ENCODE results near the gene ENPEP. TPM values are rescaled to one million over a fixed set of nuclear protein-coding genes. Genes with fewer than 3 reads are reported as not detected.

Gene ENPEP
- total RNA-seq, 2 experiments from 2014 or later, result not detected

DNA sequence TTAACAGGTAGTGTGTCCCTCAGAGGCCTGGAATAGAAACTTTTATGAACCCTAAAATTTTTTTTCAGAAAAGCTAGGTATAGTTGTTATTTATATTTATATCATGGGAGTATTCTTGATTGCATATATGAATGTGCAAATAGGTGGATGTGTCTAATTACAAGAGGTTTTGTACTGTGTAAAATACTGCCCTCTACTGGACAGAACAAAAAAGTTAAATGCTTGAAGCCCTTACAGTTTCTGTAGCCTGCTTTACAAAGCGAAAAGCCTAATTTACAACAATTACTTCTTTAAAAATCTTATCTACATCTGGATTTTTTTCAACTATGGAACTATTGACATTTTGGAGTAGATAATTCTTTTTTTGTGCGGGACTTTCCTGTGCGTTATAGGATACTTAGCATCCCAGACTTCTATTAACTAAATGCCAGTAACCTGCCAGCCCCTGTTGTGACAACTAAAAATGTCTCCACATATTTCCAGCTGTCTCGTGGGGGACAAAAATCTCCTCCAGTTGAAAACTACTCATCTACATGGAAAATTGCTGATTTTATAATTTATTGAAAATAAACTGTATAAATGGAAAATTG, 35.1 kb downstream of the ENPEP start:
- intact Hi-C loops (cut with micrococcal nuclease), result loop anchor here (1.0 to 10.0 kb wide), 5 partner anchors 196 to 1088 kb away; partner anchors contain the start of gene GAR1

DNA sequence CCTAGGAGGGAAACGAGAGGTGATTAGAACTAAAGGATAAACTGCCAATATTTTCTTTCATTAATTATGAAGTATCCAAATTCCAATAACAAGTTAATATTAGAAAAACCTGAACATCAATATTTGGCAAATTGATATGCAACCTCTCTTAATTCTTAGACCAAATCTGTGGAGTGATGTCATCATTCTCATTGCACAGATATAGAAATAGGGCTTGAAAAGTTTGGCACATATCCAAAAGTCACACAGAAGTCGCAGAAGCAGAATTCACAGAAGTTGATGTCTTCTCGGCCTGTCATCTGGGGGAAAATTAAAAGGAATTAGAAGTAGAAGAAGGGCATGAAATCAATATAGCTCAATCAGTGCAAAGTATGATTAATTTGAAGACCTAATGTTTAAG, 36.9 kb downstream of the ENPEP start:
- peaks cover 9% of the 10 kb centered on the region for H3K4me1 Mint-ChIP-seq (ENCODE audit: low read depth)
- no peaks in the 10 kb centered on the region for H3K36me3 Mint-ChIP-seq (ENCODE audit: low read depth)
- intact Hi-C loops (cut with micrococcal nuclease), result loop anchor here (10.0 kb wide), 1 partner anchor 698 kb away; the partner anchor contains the start of gene GAR1
- no peaks in the 10 kb centered on the region for H3K27me3 Mint-ChIP-seq (ENCODE audit: low read depth)
- no peak overlapping the region for H3K4me3 Mint-ChIP-seq
- CTCF ChIA-PET, result interaction anchor here (0.8 to 16.8 kb wide), 5 partner anchors 9 to 509 kb away, joined by 3 to 371 read pairs (median 5); no protein-coding TSS in a partner anchor
- H3K9me3 Mint-ChIP-seq, result no peaks in the 10 kb centered on the region
- DNase-seq, result no peak
- no peak overlapping the region for H3K27ac Mint-ChIP-seq

More for the DNA sequence above, 35.1 kb downstream of the ENPEP start:
- no peak for DNase-seq
- no peak overlapping the region for H3K4me3 Mint-ChIP-seq
- no peak overlapping the region for H3K27ac Mint-ChIP-seq
- no peaks in the 10 kb centered on the region for H3K27me3 Mint-ChIP-seq (ENCODE audit: low read depth)
- CTCF ChIA-PET, result interaction anchor here (0.6 to 16.8 kb wide), 20 partner anchors 8 to 1751 kb away, joined by 3 to 371 read pairs (median 3); partner anchors contain the start of gene ENPEP
- H3K36me3 Mint-ChIP-seq (ENCODE audit: low read depth), result no peaks in the 10 kb centered on the region
- H3K9me3 Mint-ChIP-seq, result no peaks in the 10 kb centered on the region
- peaks cover 9% of the 10 kb centered on the region for H3K4me1 Mint-ChIP-seq (ENCODE audit: low read depth)

DNA sequence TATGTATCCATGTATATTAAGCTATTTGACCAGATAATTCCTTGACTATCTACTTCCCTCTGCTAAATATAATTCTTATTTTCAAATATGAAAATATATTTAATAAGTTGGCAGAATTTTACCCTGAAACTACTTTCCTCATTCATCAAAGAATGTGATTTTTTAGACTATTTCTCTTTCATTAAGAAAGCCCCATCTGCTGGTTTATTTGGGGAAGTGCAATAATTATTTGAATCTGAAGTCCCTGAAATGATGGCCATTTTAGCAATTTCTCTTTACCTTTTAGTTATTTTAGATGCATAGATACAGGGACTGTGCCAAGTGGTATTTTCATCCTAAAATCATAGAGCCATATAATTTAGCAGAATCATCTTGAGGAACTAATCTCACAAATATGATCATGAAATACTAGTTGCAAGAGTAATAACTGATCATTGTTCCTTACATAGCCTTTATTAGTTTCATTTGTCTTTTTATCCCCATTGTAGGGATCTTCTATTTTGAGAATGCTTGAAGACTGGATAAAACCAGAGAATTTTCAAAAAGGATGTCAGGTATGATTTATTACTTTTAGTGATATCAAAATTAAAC, 39.0 kb downstream of the ENPEP start:
- Mint-ChIP-seq H3K36me3 (ENCODE audit: low read depth) (no peaks in the 10 kb centered on the region), H3K4me3 (no peak overlapping the region), H3K4me1 (ENCODE audit: low read depth) (peaks cover 9% of the 10 kb centered on the region), H3K9me3 (no peaks in the 10 kb centered on the region), H3K27ac (no peak overlapping the region), H3K27me3 (ENCODE audit: low read depth) (no peaks in the 10 kb centered on the region)
- DNase-seq, result no peak
- intact Hi-C loops (cut with micrococcal nuclease), result loop anchor here (1.0 to 10.0 kb wide), 5 partner anchors 200 to 700 kb away; partner anchors contain the start of genes ELOVL6 and GAR1
- CTCF ChIA-PET, result interaction anchor here (0.7 to 16.8 kb wide), 6 partner anchors 204 to 522 kb away, joined by 3 to 371 read pairs (median 6); partner anchors contain the start of gene ELOVL6

DNA sequence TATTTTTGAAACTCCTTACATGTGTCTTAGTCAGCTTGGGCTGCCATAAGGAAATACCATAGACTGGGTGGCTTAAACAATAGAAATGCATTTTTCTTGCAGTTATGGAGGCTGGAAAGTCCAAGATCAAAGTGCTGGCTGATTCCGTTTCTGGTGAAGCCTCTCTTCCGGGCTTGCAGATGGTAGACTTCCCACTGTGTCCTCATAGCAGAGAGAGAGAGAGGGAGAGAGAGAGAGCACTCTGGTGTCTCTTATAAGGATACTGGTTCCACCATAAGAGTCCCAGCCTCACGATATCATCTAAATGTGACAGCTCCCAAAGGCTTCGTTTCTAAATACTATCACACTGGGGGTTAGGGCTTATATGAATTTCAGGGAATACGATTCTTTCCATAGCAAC, 39.7 kb downstream of the ENPEP start:
- H3K36me3 Mint-ChIP-seq (ENCODE audit: low read depth), result no peaks in the 10 kb centered on the region
- intact Hi-C loops (cut with micrococcal nuclease), result loop anchor here (1.0 to 10.0 kb wide), 8 partner anchors 200 to 701 kb away; partner anchors contain the start of genes ELOVL6 and GAR1
- DNase-seq, result peak; percentile 4
- no peak overlapping the region for H3K27ac Mint-ChIP-seq
- CTCF ChIA-PET, result interaction anchor here (0.6 to 16.8 kb wide), 9 partner anchors 13 to 683 kb away, joined by 3 to 371 read pairs (median 4); no protein-coding TSS in a partner anchor
- no peaks in the 10 kb centered on the region for H3K9me3 Mint-ChIP-seq
- H3K27me3 Mint-ChIP-seq (ENCODE audit: low read depth), result no peaks in the 10 kb centered on the region
- H3K4me1 Mint-ChIP-seq (ENCODE audit: low read depth), result peaks cover 9% of the 10 kb centered on the region
- peak overlapping the region; percentile 79 for H3K4me3 Mint-ChIP-seq

DNA sequence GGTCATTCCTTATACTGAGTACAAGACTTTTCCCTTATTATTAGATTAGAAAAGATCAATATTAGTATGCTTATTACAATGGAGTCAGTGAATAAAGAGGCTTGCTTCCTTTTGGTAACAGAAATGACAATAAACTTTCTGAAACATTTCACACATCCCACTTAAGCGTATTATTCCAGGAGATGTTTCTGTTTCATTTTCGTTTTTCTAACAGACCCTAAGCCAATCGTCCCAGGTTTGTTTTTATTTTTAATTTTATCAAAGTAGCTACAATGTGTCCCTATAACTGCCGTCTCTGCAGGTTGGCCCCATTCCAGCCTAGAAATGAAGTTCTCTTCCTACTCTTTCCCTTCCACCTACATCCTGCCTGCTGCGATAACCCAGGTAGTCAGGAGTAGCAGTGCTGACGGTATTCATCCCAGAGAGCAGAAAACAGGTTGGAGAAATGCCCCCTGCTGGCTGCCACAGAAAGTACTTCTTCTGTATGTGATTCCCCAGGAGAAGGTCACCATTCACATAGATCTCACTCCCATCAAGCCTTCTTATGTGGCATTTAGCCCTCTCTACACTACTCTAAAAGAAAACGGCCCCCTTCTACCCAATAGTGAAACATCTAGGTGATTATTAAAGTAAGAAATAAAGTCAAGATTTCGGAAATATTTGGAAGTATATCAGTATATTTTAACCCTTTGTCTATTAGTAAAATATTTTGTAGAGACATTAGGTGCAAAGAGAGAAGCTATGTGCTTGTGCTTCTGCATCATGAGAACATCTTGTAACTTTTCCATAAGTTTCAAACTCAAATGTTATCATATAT, 40.4 kb downstream of the ENPEP start:
- intact Hi-C loops (cut with micrococcal nuclease), result loop anchor here (1.0 to 10.0 kb wide), 5 partner anchors 221 to 702 kb away; partner anchors contain the start of genes ELOVL6 and GAR1
- Mint-ChIP-seq H3K36me3 (ENCODE audit: low read depth) (no peaks in the 10 kb centered on the region), H3K4me1 (ENCODE audit: low read depth) (peaks cover 9% of the 10 kb centered on the region), H3K27me3 (ENCODE audit: low read depth) (no peaks in the 10 kb centered on the region), H3K27ac (no peak overlapping the region), H3K4me3 (peak overlapping the region; percentile 79), H3K9me3 (no peaks in the 10 kb centered on the region)
- peak; percentile 76 for DNase-seq
- CTCF ChIA-PET, result interaction anchor here (0.5 to 16.8 kb wide), 18 partner anchors 8 to 783 kb away, joined by 3 to 371 read pairs (median 4); no protein-coding TSS in a partner anchor

DNA sequence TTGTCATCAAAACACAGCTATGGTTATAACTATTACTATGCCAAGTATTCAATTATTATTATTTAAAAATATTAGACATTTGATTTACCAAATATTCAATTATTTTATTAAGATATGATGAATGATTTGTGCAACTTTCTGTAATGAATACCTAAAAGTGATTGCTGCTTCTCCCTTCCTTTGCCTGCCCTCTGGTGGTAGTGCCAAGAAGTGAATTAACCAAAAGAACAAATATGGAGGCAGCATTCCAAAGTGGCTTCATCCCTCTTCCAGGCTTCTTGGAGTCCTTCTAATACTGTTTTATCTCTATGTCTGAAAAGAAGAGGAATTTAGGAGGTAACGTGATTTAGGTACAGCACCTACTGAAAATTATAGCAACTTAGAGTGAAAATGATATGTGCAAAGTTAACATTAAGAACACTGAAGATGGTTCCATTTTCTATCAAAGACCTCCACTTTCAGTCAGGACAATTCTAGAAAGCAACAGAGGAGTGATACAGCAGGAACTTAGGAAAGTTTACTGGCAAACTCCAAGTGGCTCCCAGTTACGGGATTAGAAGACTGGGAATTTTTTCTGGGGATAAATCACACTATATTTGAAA, 43.0 kb downstream of the ENPEP start:
- Mint-ChIP-seq H3K9me3 (no peaks in the 10 kb centered on the region), H3K27me3 (ENCODE audit: low read depth) (peaks cover 5% of the 10 kb centered on the region), H3K4me1 (ENCODE audit: low read depth) (peaks cover 9% of the 10 kb centered on the region), H3K4me3 (no peak overlapping the region), H3K36me3 (ENCODE audit: low read depth) (no peaks in the 10 kb centered on the region), H3K27ac (no peak overlapping the region)
- intact Hi-C loops (cut with micrococcal nuclease), result loop anchor here (5.0 to 10.0 kb wide), 2 partner anchors 322 to 704 kb away; partner anchors contain the start of genes ELOVL6 and GAR1
- CTCF ChIA-PET, result interaction anchor here (0.8 to 16.8 kb wide), 10 partner anchors 8 to 515 kb away, joined by 3 to 371 read pairs (median 4); no protein-coding TSS in a partner anchor
- peak; percentile 43 for DNase-seq

DNA sequence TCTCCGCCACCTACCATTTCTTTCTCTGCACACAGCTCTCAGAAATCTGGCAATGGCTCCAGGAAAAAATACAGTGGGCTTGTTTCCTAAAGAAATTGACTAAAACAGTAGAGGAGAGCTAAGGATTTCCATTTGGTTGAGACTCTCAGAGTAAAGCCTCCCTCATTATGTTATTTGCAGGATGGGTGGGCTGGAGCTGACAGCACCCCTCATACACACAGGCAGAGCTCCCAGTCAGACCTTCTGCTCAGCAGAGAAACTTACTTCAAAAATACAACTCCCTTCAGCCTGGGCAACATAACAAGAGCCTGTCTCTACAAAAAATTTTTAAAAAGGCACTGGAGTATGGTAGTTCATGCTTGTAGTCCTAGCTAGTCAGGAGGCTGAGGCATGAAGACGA, 44.9 kb downstream of the ENPEP start:
- Mint-ChIP-seq H3K27ac (no peak overlapping the region), H3K9me3 (no peaks in the 10 kb centered on the region), H3K27me3 (ENCODE audit: low read depth) (peaks cover 5% of the 10 kb centered on the region), H3K36me3 (ENCODE audit: low read depth) (no peaks in the 10 kb centered on the region), H3K4me3 (no peak overlapping the region), H3K4me1 (ENCODE audit: low read depth) (no peaks in the 10 kb centered on the region)
- intact Hi-C loops (cut with micrococcal nuclease), result no loop called here
- CTCF ChIA-PET, result interaction anchor here (0.6 to 16.8 kb wide), 7 partner anchors 11 to 517 kb away, joined by 3 to 371 read pairs (median 4); no protein-coding TSS in a partner anchor
- no peak for DNase-seq

DNA sequence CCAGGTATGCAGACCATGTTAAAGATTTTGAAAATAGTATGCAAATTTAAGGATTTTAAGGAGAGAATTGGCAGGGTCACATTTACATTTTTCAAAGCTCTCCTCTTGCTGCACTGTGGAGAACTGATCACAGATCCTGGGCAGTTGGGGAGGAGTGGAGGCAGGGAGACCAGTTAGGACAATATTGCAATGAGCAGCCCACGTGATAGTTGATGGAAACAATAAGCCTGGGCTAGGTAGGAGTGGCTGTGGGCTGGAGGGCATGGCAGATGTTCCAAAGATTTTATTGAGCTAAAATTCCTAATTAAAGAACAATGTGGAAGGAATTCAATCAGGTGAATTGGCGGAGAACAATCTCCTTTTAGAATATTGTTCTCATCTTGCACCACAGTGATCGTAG, 50.6 kb downstream of the ENPEP start:
- no peak for DNase-seq
- H3K4me1 Mint-ChIP-seq (ENCODE audit: low read depth), result peaks cover 4% of the 10 kb centered on the region
- H3K27me3 Mint-ChIP-seq (ENCODE audit: low read depth), result peaks cover 21% of the 10 kb centered on the region
- no peak overlapping the region for H3K4me3 Mint-ChIP-seq
- intact Hi-C loops (cut with micrococcal nuclease), result no loop called here
- no peaks in the 10 kb centered on the region for H3K9me3 Mint-ChIP-seq
- H3K27ac Mint-ChIP-seq, result peak overlapping the region; percentile 26
- no peaks in the 10 kb centered on the region for H3K36me3 Mint-ChIP-seq (ENCODE audit: low read depth)
- CTCF ChIA-PET, result no interaction called here

DNA sequence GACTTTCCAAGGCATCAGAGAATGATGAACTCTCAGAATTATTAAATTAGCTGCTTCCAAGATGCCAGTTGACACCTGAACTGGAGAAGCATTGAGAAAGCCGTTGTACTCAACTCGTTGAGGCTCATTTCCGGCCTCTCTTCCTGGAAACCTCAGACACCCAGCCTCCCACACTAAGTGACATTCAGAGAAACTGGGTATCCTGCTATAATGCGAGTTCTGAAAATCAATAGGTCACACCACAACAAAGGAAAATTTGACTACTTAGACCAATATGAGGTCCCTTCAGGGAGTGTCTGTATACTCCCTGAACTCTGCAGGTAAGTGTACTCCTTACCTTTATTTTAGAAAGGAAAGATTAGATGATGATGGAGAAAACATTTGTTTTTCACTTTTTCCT, 51.2 kb downstream of the ENPEP start:
- peak; percentile 32 for DNase-seq
- Mint-ChIP-seq H3K27me3 (ENCODE audit: low read depth) (peaks cover 19% of the 10 kb centered on the region), H3K4me1 (ENCODE audit: low read depth) (peaks cover 4% of the 10 kb centered on the region), H3K4me3 (no peak overlapping the region), H3K9me3 (no peaks in the 10 kb centered on the region), H3K36me3 (ENCODE audit: low read depth) (no peaks in the 10 kb centered on the region), H3K27ac (no peak overlapping the region)
- CTCF ChIA-PET, result no interaction called here
- intact Hi-C loops (cut with micrococcal nuclease), result no loop called here

DNA sequence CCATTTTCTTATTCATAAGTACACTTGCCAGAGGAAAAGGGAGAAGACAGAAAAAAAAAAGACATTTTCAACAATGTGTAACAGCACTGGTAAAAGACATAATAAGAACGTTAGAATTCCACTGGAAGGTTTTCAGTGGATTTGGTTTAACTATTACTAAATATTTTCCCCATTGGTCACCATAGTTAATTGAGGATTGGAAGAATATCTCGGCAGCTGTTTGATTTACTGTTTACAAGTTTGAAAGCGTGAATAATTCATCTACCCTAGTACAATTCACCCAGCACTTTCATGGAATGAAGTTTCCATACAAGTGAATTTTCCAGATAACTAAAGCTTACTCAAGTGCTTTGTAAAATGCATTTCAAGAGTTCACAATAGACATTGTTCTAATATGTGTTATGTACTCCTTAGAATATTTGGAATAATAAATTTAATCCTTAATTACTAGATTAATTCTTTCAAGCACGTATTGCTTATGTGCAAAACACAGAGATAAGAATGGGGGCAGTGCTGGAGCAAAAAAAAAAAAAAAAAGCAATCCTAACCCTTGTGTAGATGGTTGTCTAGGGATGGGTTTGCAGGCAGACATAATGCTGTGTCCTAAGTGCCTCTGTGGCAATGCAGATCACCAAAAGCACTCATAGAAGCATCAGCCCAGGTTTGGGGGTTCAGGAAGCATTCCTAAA, 57.1 kb downstream of the ENPEP start:
- Mint-ChIP-seq H3K9me3 (no peaks in the 10 kb centered on the region), H3K36me3 (ENCODE audit: low read depth) (no peaks in the 10 kb centered on the region), H3K27me3 (ENCODE audit: low read depth) (peaks cover 27% of the 10 kb centered on the region), H3K27ac (no peak overlapping the region), H3K4me1 (ENCODE audit: low read depth) (no peaks in the 10 kb centered on the region), H3K4me3 (no peak overlapping the region)
- intact Hi-C loops (cut with micrococcal nuclease), result no loop called here
- CTCF ChIA-PET, result no interaction called here
- no peak for DNase-seq

DNA sequence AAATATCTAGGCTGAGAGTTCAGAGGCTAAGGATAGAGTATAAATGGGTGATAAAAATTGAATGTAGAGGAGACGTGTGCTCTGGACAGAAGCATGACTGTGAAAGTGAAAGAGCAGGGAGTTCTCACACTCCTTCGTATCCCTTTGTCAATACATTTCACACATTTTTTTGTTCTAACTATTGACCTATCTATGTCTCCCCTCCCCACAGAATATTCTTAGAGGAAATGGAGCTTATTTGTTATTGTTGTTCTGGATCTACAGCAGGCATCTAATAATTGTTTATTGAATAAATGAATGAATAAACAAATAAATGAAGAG, 57.6 kb downstream of the ENPEP start:
- no peaks in the 10 kb centered on the region for H3K9me3 Mint-ChIP-seq
- no peak for DNase-seq
- no peak overlapping the region for H3K27ac Mint-ChIP-seq
- no peaks in the 10 kb centered on the region for H3K36me3 Mint-ChIP-seq (ENCODE audit: low read depth)
- CTCF ChIA-PET, result no interaction called here
- peaks cover 27% of the 10 kb centered on the region for H3K27me3 Mint-ChIP-seq (ENCODE audit: low read depth)
- intact Hi-C loops (cut with micrococcal nuclease), result no loop called here
- no peaks in the 10 kb centered on the region for H3K4me1 Mint-ChIP-seq (ENCODE audit: low read depth)
- no peak overlapping the region for H3K4me3 Mint-ChIP-seq
